Measurements from ENCODE around the gene FXYD2. TPM values are rescaled to one million over a fixed set of nuclear protein-coding genes. Genes with fewer than 3 reads are reported as not detected.
A peak's percentile ranks its signal among the peaks of the same experiment; 100 is the strongest.

Gene FXYD2
- total and polyA plus RNA-seq, 10 of the 15 experiments (the other 5 are each of a cell fraction or from before 2014, with no cell fraction given), result 1.2 to 4.5 (median 2.4) TPM

DNA sequence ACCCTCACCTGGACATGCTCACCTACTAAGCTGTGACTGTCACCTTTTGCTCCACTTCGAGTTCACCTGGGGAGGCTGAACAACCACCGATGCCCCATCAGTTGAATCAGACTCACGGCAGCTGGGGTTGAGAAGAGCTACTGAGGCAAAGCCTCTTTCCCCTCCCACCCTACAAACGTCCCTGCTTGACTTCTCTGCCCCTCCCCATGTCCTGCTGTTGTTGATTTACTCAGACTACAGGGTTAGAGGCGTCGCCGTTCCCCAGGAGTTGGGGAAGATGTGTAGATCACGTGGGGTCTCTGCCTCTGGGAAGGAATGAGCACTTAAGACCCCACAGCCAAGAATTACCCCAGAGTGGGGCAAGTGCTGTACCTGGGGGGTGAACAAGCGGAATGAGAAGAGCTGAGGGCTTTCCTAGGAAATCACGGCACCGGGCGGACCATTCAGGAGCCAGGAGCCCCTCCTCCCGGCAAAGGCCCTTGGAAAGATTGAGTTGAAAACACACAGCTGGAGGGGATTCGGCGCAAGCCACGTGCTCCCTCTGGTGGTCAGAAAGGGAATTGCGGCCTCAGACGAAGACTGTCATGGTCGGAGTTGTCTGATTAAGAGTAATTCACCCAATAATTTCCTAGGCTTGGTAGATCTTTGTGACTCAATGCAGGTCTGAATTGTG lies 7.0 kb downstream of the FXYD2 start (continued):
- TF ChIP-seq, protein P1, sequence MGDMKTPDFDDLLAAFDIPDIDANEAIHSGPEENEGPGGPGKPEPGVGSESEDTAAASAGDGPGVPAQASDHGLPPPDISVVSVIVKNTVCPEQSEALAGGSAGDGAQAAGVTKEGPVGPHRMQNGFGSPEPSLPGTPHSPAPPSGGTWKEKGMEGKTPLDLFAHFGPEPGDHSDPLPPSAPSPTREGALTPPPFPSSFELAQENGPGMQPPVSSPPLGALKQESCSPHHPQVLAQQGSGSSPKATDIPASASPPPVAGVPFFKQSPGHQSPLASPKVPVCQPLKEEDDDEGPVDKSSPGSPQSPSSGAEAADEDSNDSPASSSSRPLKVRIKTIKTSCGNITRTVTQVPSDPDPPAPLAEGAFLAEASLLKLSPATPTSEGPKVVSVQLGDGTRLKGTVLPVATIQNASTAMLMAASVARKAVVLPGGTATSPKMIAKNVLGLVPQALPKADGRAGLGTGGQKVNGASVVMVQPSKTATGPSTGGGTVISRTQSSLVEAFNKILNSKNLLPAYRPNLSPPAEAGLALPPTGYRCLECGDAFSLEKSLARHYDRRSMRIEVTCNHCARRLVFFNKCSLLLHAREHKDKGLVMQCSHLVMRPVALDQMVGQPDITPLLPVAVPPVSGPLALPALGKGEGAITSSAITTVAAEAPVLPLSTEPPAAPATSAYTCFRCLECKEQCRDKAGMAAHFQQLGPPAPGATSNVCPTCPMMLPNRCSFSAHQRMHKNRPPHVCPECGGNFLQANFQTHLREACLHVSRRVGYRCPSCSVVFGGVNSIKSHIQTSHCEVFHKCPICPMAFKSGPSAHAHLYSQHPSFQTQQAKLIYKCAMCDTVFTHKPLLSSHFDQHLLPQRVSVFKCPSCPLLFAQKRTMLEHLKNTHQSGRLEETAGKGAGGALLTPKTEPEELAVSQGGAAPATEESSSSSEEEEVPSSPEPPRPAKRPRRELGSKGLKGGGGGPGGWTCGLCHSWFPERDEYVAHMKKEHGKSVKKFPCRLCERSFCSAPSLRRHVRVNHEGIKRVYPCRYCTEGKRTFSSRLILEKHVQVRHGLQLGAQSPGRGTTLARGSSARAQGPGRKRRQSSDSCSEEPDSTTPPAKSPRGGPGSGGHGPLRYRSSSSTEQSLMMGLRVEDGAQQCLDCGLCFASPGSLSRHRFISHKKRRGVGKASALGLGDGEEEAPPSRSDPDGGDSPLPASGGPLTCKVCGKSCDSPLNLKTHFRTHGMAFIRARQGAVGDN (IDR thresholded peaks at IDR 0.05), result no peak; the same call in 1 of the 2 replicates
- TF ChIP-seq RAD21 (IDR thresholded peaks at IDR 0.05; ENCODE audit: insufficient read depth, low read depth, low read length) (peak; percentile 95), CBX5 (IDR thresholded peaks at IDR 0.05; ENCODE audit: low read depth) (no peak), SMAD1 (IDR thresholded peaks at IDR 0.05; ENCODE audit: low read depth, partially characterized antibody) (no peak), KDM1A (IDR thresholded peaks at IDR 0.05; ENCODE audit: borderline replicate concordance) (no peak), ZNF384 (IDR thresholded peaks at IDR 0.05; ENCODE audit: borderline replicate concordance, low read depth, low read length) (no peak), CHD2 (IDR thresholded peaks at IDR 0.05; ENCODE audit: borderline replicate concordance, low read depth, low read length) (no peak), POLR2AphosphoS2 (IDR thresholded peaks at IDR 0.05; ENCODE audit: low read depth, low read length) (no peak), RELA (IDR thresholded peaks at IDR 0.05; ENCODE audit: borderline replicate concordance, partially characterized antibody) (no peak), NR2C1 (IDR thresholded peaks at IDR 0.05) (no peak), POLR2A (IDR thresholded peaks at IDR 0.05; ENCODE audit: low read depth, low read length) (peak; percentile 4; the same call in 1 of the 2 replicates), WRNIP1 (IDR thresholded peaks at IDR 0.05; ENCODE audit: borderline replicate concordance, low read depth, low read length) (0 out of 2 replicates have a peak, but pooled peaks have one; percentile 13), SIX5 (IDR thresholded peaks at IDR 0.05; ENCODE audit: low read depth, low read length, severe bottlenecking) (no peak), ZNF622 (IDR thresholded peaks at IDR 0.05) (no peak), PML (IDR thresholded peaks at IDR 0.05; ENCODE audit: low read length) (no peak), ASH2L (IDR thresholded peaks at IDR 0.05; ENCODE audit: borderline replicate concordance, low read depth) (no peak), SREBF2 (IDR thresholded peaks at IDR 0.05; ENCODE audit: low read length) (no peak), ZZZ3 (IDR thresholded peaks at IDR 0.05; ENCODE audit: control insufficient read depth, insufficient read length, low read depth) (no peak), BACH1 (IDR thresholded peaks at IDR 0.05; ENCODE audit: borderline replicate concordance) (no peak), YY1 (IDR thresholded peaks at IDR 0.05; ENCODE audit: low read depth, low read length) (peak; percentile 78), MEF2B (IDR thresholded peaks at IDR 0.05; ENCODE audit: partially characterized antibody, poor library complexity, severe bottlenecking) (no peak)
- TF ChIP-seq, protein P2, sequence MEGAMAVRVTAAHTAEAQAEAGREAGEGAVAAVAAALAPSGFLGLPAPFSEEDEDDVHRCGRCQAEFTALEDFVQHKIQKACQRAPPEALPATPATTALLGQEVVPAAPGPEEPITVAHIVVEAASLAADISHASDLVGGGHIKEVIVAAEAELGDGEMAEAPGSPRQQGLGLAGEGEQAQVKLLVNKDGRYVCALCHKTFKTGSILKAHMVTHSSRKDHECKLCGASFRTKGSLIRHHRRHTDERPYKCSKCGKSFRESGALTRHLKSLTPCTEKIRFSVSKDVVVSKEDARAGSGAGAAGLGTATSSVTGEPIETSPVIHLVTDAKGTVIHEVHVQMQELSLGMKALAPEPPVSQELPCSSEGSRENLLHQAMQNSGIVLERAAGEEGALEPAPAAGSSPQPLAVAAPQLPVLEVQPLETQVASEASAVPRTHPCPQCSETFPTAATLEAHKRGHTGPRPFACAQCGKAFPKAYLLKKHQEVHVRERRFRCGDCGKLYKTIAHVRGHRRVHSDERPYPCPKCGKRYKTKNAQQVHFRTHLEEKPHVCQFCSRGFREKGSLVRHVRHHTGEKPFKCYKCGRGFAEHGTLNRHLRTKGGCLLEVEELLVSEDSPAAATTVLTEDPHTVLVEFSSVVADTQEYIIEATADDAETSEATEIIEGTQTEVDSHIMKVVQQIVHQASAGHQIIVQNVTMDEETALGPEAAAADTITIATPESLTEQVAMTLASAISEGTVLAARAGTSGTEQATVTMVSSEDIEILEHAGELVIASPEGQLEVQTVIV (IDR thresholded peaks at IDR 0.05; ENCODE audit: borderline replicate concordance, partially characterized antibody), result no peak
- TF ChIP-seq, protein P3, sequence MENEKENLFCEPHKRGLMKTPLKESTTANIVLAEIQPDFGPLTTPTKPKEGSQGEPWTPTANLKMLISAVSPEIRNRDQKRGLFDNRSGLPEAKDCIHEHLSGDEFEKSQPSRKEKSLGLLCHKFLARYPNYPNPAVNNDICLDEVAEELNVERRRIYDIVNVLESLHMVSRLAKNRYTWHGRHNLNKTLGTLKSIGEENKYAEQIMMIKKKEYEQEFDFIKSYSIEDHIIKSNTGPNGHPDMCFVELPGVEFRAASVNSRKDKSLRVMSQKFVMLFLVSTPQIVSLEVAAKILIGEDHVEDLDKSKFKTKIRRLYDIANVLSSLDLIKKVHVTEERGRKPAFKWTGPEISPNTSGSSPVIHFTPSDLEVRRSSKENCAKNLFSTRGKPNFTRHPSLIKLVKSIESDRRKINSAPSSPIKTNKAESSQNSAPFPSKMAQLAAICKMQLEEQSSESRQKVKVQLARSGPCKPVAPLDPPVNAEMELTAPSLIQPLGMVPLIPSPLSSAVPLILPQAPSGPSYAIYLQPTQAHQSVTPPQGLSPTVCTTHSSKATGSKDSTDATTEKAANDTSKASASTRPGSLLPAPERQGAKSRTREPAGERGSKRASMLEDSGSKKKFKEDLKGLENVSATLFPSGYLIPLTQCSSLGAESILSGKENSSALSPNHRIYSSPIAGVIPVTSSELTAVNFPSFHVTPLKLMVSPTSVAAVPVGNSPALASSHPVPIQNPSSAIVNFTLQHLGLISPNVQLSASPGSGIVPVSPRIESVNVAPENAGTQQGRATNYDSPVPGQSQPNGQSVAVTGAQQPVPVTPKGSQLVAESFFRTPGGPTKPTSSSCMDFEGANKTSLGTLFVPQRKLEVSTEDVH (IDR thresholded peaks at IDR 0.05; ENCODE audit: low read depth, partially characterized antibody), result no peak
